GM19438 (cell line): ENCODE results near the gene ZNF658.
"Not testable (repeated sequence)": the region's sequence is repeated elsewhere in the genome, so short reads cannot be mapped to it uniquely, and the experiment has no call there.

Experiments used
- ATAC-seq: cut with Tn5 transposase; IDR thresholded peaks from one replicate; pipeline ENCODE4 v1.9.1; 2021; ENCODE audit warnings: low read depth; ENCODE audit not compliant: unreplicated experiment

Gene ZNF658

GRCh38 chr9:66900490-66901131, at the start of gene ZNF658:
ZNF658 (plus strand) TSS chr9:66900725; CDS start chr9:66903562, 2,837 bp downstream.
- peak; percentile 99 for ATAC-seq

DNA sequence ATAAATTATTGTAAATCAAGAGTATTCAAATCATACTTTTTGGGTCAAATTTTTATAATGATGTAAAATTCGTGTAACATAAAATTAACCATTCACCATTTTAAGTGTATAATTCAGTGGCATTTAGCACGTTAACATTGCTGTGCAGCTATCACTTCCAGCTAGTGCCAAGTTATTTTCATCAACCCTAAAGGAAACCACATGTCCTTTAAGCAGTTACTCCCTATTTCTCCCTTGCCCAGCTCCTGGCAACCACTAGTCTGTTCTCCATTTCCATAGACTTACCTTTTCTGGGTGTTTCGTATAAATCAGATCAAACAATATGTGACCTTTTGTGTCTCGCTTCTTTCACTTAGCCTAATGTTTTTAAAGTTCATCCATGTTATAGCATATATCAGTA, 38.8 kb upstream of the ZNF658 start:
- not testable (repeated sequence) for ATAC-seq

- not testable (repeated sequence) for ATAC-seq
Measured at GRCh38 chr9:66868660-66869059, 31.9 kb upstream of the ZNF658 start.

DNA sequence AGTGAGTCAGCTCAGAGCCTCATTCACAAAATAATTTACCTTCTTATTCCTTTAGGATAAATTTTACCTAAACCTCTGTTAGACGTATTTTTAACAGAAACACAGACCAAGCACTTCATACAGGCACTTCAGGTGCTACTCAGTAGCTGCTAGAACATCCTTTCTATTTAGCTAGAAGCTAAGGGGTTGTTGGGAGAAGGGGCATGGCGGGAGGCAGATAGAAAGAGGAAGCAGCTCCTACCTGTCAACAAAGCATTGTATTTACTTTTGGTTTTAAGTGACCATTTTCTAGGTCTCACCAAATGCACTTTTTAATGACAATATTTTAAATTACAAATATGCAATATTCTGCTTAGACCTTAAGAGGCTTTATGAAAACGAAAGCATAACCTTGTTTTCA, 19.9 kb upstream of the ZNF658 start:
- ATAC-seq = not testable (repeated sequence)

DNA sequence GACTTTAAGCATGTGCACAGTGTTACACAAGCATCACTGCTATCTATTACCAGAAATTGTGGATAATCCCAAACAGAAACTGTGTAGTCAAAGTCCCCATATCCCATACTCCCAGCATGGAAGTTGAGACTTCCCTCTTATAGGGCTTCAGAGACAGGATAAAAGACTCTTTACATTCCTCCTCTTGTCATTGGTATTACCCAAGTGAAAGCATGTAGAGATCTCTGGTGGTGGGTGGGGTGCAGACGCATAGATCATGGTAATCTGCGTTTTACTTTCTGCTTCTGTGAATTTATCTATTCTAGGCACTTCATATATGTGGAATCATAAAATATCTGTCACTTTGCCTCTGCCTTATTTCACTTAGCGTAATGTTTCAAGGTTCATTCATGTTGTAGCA, 18.7 kb upstream of the ZNF658 start:
- not testable (repeated sequence) for ATAC-seq

- peak; percentile 87 for ATAC-seq
Measured at GRCh38 chr9:66890334-66890733, 10.2 kb upstream of the ZNF658 start.

- ATAC-seq = peak; percentile 24
Measured at GRCh38 chr9:66901141-66901540, 616 bp downstream of the ZNF658 start.

DNA sequence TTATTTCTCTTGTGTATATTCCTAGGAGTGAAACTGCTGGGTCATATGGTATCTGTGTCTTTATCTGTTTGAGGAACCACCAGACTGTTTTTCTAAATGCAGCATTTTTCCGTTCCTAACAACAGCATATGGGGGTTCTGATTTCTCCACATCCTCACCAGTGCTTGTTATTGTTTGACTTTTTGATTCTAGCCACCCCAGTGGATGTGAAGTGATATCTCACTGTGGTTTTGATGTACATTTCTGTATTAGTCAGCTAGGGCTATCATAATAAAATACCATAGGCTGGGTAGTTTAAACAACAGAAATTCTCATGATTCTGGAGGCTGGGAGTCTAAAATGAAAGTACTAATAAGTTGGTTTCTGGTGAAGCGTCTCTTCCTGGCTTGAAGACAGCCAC, 9.0 kb downstream of the ZNF658 start:
- ATAC-seq = not testable (repeated sequence)

GRCh38 chr9:66920072-66920471, 19.5 kb downstream of the ZNF658 start:
- ATAC-seq = not testable (repeated sequence)

GRCh38 chr9:66936194-66936870, 35.8 kb downstream of the ZNF658 start:
- not testable (repeated sequence) for ATAC-seq

DNA sequence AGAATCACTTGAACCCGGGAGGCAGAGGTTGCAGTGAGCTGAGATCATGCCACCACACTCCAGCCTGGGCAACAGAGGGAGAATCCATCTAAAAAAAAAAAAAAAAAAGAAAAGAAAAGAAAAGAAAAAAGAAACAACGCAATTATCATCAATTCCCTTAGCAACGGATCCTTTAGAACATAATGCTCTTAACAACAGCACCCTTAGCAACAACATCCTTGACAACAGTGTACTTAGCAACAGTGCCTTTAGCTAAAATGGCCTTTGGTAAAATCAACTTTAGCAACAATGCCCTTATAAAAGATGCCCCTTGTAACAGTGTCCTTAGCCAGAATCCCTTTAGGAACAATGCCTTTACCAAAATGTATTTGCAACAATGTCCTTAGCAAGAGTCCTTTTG, 37.1 kb downstream of the ZNF658 start:
- ATAC-seq = not testable (repeated sequence)

DNA sequence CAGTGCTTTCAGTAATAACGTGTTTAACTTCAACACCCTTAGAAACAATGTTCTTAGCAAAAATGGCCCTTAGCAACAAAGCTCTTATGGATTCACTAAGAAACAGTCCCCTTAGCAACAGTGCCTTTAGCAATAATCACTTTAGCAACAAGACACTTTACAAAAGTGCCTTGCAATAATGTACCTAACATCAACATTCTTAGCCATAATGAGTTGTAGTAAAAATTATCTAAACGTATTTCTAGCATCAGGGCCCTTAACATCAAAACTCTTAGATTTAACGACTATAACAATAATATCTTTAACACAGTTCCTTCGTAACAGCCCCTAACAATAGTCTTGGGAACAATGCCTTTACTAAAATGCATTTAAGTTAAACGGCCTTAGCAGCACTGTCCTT, 37.8 kb downstream of the ZNF658 start:
- ATAC-seq = not testable (repeated sequence)

GRCh38 chr9:66939878-66940830, 39.6 kb downstream of the ZNF658 start:
- not testable (repeated sequence) for ATAC-seq

GRCh38 chr9:66942400-66943155, 42.1 kb downstream of the ZNF658 start:
- ATAC-seq = not testable (repeated sequence)

DNA sequence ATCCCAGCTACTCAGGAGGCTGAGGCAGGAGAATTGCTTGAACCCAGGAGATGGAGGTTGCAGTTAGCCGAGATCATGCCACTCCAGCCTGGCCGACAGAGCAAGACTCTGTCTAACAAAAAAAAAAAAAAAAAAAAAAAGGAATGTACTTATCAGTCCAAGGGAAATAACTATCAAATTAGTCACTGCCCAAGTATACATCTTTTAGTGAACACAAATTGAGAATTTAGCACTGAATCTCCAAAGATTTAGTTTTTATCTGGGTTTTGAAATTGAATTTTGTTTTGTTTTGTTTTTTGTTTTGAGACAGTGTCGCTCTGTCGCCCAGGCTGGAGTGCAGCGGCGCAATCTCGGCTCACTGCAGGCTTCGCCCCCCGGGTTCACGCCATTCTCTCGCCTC, 52.1 kb downstream of the ZNF658 start:
- not testable (repeated sequence) for ATAC-seq
